NK-92 treated with Interleukin-12 subunit alpha and Interleukin-12 subunit beta, amount 100 ng/mL, for 24 hours (cell line): Measurements from ENCODE around the gene TTLL3.

Experiments
- DNase-seq: peaks from one replicate; lab custom pipeline; 2025; lab: John Stamatoyannopoulos, UW

Gene TTLL3

GRCh38 chr3:9780910-9781309 lies 29.2 kb upstream of the TTLL3 start:
- DNase-seq: no peak

DNA sequence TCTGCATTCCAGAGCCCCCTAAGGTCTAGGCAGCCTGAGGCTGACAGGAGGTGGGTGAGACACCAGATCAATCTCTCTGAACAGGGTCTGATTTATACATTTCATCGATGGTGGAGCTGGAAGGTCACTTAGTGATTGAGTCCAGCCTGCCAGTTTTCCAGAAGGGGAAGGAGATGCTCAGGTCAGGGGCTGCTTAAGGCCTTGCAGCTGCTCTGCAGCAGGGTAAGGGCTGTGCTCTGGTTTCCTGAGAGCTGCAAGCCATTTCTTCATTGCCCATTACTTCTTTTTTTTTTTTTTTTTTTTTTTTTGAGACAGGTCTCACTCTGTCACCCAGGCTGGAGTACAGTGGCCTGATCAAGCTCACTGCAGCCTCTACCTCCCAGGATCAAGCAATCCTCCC lies 28.5 kb upstream of the TTLL3 start:
- no peak for DNase-seq

GRCh38 chr3:9781978-9782603 lies 28.0 kb upstream of the TTLL3 start:
- DNase-seq: no peak

- DNase-seq: no peak
Observed at GRCh38 chr3:9782770-9783169, 27.3 kb upstream of the TTLL3 start.

DNA sequence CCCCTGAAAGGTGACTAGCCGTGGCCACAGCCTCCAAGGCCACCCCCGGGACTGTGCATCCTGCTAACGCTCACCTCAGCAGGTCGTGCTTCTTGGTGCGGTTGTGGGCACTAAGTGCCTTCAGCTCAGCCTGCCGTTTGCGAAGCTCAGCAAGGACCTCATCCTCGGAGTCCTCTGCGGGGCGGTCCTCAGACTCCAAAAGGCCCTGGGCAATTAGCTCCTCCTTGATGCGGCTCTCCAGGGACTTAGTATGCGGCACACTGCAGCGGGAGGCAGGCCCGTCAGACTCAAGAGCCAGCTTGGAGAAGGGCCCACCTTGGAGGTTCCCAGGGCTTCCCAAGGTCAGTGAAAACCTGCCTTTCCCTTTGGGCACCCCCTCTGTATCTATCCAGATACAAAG lies 26.1 kb upstream of the TTLL3 start:
- DNase-seq: no peak

DNA sequence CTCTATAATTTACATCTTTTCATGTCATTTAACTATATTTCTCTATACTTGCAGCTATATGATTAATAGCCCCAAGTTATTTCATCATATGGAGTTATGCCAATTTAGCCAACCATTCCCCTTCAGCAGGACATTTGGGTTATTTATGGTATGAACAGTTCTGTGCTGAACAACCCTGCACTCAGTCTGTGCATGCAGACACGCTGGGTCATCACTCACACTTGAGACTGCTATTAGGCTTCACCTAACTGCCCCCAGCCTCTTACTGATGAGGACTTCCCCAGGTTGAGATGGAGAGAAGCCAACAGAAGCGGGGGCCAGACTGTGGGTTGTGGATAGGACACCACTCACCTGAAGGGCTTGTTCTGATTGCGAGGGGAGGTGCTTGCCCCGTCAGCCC lies 25.1 kb upstream of the TTLL3 start:
- DNase-seq: no peak

GRCh38 chr3:9785602-9786001 lies 24.5 kb upstream of the TTLL3 start:
- no peak for DNase-seq

GRCh38 chr3:9786209-9786739 lies 23.8 kb upstream of the TTLL3 start:
- no peak for DNase-seq

DNA sequence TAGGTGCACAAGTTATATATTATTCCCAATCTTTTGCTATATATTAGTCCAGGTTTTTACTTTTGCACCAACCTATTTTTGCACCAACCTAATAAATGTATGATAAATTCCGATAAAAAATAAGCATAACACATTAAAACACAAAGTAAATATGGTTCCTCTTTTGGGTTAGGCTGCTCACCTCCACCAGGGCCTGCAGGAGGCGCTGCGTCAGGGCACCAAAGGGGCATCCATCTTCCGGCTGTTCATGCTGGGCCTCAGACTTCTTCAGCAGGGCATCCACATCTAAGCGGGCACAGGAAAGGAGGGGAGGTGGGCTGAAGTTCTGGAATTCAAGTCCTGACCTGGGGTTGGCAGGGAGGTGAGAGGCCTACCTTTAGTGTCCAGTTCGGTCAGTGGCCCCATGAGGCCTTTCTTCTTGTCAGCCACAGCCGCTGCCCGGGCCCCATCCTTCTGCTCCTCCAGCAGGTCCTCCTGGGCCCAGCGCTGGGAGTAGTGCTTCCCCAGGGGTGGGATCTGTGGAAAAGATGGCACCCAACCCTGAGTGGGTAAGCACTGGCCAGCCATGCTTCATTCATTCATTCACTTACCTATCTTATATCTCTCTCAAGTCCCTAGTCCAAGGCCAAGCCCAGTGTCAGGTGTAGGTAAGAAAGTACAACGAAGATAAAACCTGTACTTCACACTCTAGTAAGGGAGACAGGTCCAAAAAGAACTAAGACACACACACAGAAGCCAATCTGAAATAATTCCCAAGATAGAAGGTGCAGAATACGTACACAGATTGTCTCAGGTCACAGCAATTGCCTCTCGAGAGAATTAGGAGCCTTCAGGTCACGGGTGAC lies 23.0 kb upstream of the TTLL3 start:
- DNase-seq: no peak

- no peak for DNase-seq
Observed at GRCh38 chr3:9787714-9788113, 22.3 kb upstream of the TTLL3 start.

DNA sequence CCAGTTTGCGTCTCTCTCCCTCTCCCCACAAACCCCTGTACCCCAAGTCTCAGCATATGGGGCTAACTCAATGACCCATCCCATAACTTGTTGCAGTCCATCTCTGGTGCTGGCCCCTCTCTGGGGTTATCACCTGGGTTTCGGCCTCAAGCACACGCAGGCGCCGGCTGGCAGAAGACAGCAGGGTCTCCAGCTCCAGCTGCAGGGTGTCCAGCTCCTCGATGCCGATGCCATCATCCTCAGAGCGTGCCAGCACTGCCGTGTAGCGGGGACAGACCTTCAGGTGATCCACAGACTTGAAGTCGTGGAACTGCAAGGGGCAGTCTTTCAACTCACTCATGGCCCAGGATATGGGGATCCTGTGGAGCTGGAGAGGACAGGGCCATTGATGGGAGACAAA lies 18.9 kb upstream of the TTLL3 start:
- DNase-seq: no peak

GRCh38 chr3:9791790-9792404 lies 18.2 kb upstream of the TTLL3 start:
- no peak for DNase-seq

GRCh38 chr3:9792405-9793160 lies 17.5 kb upstream of the TTLL3 start, which contains the start of the genes ARPC4 and TADA3:
TSS of gene ARPC4 (plus strand) at chr3:9793082. CDS start at chr3:9793122, 40 bp downstream.
TSS of gene TADA3 (minus strand) at chr3:9792473. CDS start at chr3:9791466, 1,007 bp downstream.
- DNase-seq: peak; percentile 94

DNA sequence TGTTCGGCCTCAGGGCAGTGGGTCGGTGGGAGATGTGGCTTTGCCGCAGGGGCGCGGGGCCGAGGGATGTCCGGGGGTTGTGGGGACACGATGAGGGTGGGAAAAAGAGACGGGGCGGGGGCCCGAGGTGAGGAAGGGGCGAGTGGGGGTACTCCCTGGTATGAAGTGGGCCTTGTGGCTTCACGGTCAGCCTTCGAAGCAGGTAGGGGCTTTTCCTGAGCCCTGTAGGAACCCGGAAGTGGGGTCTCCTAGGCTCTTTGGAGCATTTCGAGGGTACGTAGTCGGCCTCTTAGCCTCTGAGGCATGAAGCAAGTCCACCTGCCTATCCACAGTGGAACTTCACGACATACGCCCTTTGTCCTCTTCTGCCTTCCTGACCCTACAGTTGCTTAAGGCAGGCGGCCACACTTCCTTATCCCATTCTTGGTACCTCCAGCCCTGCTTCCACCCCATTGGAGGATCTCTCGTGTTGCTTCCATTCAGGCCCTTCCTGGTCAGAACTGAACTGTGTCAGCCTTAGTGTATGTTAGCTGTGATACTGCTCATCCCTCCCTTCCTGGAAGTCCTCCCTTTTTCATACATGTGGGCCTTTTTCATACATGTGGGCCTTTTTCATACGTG lies 16.8 kb upstream of the TTLL3 start:
- no peak for DNase-seq

- DNase-seq: no peak
Observed at GRCh38 chr3:9794400-9794799, 15.7 kb upstream of the TTLL3 start.

GRCh38 chr3:9795207-9795606 lies 14.9 kb upstream of the TTLL3 start:
- no peak for DNase-seq

- no peak for DNase-seq
Observed at GRCh38 chr3:9797196-9797945, 12.7 kb upstream of the TTLL3 start.

DNA sequence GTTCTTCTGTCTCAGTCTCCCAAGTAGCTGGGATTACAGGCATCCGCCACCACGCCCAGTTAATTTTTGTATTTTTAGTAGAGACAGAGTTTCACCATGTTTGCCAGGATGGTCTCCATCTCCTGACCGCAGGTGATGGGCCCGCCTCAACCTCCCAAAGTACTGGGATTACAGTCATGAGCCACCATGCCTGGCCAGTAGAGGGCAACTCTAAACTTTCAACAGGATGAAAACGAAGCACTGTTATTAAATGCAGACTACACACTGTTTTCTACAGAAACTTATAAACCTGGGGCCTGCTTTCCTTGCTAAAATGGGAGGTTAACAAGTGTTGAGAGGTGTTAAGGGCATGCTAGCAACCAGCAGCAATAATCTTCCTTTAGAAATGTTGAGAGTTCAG lies 9.5 kb upstream of the TTLL3 start:
- DNase-seq: no peak

DNA sequence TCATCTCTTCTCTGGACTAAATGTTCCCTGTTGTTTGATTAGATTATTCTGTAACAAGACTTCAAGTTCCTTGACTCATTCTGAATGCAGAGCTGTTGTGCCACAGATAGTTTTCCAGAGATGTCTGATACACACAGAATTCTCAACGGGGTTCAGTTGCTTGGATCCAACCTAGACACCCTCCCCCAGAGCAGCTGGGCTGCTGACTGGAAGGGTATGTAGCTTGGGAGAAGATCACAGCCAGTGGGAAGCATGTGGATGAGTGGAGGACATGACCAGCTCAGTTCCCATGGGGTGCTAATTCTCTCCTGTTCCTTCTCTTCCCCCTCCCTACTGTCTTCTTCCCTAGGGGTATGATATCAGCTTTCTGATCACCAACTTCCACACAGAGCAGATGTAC lies 6.6 kb upstream of the TTLL3 start:
- no peak for DNase-seq

GRCh38 chr3:9804996-9805395 lies 5.1 kb upstream of the TTLL3 start:
- no peak for DNase-seq

GRCh38 chr3:9806137-9806536 lies 3.9 kb upstream of the TTLL3 start:
- DNase-seq: no peak
